Aorta (tissue), 5 donors: ENCODE results near the gene PRPF38B. TPM values are rescaled to one million over a fixed set of nuclear protein-coding genes. Genes with fewer than 3 reads are reported as not detected.
"Not testable (repeated sequence)": the region's sequence is repeated elsewhere in the genome, so short reads cannot be mapped to it uniquely, and the experiment has no call there.

Experiments
- ATAC-seq: fragments of 200-7000 bp; cut with Tn5 transposase; one replicate; pipeline ENCODE4 v1.9.1; 2022; ENCODE audit warnings: moderate library complexity; ENCODE audit not compliant: low FRiP score
- DNase-seq, 2 donors: peaks; one replicate each; pipeline ENCODE4 v3.0.0-alpha.2; 2020
- H3K27ac ChIP-seq, 2 donors: one replicate each; pipeline ENCODE4 v1.5.1; 2013; ENCODE audit warnings: low read length in 2 of 2, mild to moderate bottlenecking in 2 of 2, moderate library complexity in 2 of 2, control low read depth in 1 of 2, inconsistent platforms in 1 of 2, low read depth in 1 of 2
- H3K27me3 ChIP-seq, 2 donors: one replicate each; pipeline ENCODE4 v1.6.1; 2013; ENCODE audit warnings: control low read depth in 1 of 2, low read length in 1 of 2, mild to moderate bottlenecking in 1 of 2, moderate library complexity in 1 of 2; ENCODE audit not compliant: insufficient read depth in 2 of 2, control insufficient read depth in 1 of 2
- H3K36me3 ChIP-seq, 2 donors: one replicate each; pipeline ENCODE4 v1.6.1; 2013; ENCODE audit warnings: control low read depth in 1 of 2, low read length in 1 of 2, mild to moderate bottlenecking in 1 of 2; ENCODE audit not compliant: insufficient read depth in 2 of 2, control insufficient read depth in 1 of 2
- H3K4me1 ChIP-seq, 2 donors: one replicate each; pipeline ENCODE4 v1.6.1; 2013; ENCODE audit warnings: low read length in 2 of 2, control low read depth in 1 of 2, mild to moderate bottlenecking in 1 of 2, moderate library complexity in 1 of 2; ENCODE audit not compliant: insufficient read depth in 2 of 2, control insufficient read depth in 1 of 2
- H3K4me3 ChIP-seq, 2 donors: one replicate each; pipeline ENCODE4 v1.5.1; 2013; ENCODE audit warnings: low read length in 2 of 2, control low read depth in 1 of 2, mild to moderate bottlenecking in 1 of 2
- H3K9me3 ChIP-seq: one replicate; pipeline ENCODE4 v1.6.1; 2013; ENCODE audit warnings: mild to moderate bottlenecking, low read length; ENCODE audit not compliant: control insufficient read depth
- WGBS, 2 donors: extraction: QIAGEN DNeasy Blood & Tissue Kit; methylation state at CpG; one replicate each; pipeline ENCODE4 v1.1.7; 2013; 5-methylcytosine and 5-hydroxymethylcytosine counted together
- intact Hi-C, 2 donors: fragments of 100-400 bp; cut with DNase I; formaldehyde crosslinking; loops; one replicate each; pipeline versions ENCODE4 v1.14.2 to v1.15.0; 2022
- polyA plus RNA-seq, 2 donors: library from polyadenylated mRNA; stranded (reverse); fragments of 200-250 nt; gene quantifications; one replicate each; pipeline ENCODE4 v1.2.3, GENCODE V29; 2013
- total RNA-seq, 2 donors: library from RNA; stranded (reverse); fragmentation: NEBNext Ultra II Directional; extraction: Animal tissue kit (Norgen Biotek cat#: 25700); gene quantifications; one replicate each; pipeline ENCODE4 v1.2.1, GENCODE V29; 2021
- donor health status: healthy with polysubstance abuse.
- donor health status: Bipolar disorder and iron deficiency.
- donor health status: DM: no; HTN: no; CAD: no.
- donor health status: DM: no; HTN: no; CAD: no.
- donor health status: DM: yes; HTN: yes; CAD: no.

Gene PRPF38B
- total and polyA plus RNA-seq, 4 donors = 24.9 to 45.6 (median 42.5) TPM

DNA sequence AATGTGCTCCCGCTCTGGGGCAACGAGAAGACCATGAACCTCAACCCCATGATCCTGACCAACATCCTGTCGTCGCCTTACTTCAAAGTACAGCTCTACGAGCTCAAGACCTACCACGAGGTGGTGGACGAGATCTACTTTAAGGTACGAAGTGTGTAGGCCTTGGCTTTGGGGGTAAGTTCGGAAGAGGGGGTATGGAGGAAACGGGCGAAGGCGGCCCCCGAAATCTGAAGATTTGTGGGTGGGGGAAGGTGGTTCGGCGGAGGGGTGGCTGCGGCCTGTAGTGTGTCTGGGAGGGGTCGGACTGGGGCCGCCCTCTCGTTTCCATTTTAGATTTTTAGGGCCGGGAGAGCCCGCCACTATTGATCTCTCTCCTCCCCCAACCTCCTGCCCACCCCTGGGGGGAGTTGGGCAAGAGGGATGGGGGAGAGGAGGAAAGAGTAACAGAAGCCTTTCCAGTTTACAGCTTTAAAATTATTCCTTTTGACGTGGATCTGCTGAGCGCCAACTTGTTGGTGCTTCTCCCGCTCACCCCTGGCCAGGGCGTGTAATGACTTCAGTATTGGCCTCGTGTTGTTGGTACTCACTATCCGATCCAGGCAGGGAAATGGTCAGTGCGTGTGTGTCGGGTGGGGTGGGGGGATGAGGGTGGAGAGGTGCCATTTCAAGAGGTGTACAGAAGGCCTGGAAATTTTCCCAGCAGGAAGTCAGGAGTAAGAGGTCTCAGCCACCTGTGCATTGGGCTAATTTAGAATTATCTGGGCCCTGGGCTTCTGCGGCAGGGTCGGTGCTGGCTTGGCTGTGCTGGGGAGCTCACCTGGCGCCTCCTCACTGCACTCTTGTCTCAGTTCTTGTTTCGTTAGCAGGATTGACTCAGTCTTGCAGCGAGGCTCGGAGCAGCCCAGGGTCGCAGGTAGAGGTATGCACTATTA is 880 bp downstream of the PRPF38B start:
- Histone ChIP-seq H3K36me3 (no peaks in the 10 kb centered on the region), H3K27me3 (no peaks in the 10 kb centered on the region), H3K4me3 (peak overlapping the region; percentile 76 to 91), H3K27ac (peak overlapping the region; percentile 36 to 98), H3K4me1 (no peaks in the 10 kb centered on the region), H3K9me3 (no peaks in the 10 kb centered on the region)
- 1% methylated on average over 36 of the region's 36 CpGs for whole genome bisulfite sequencing, 2 donors
- DNase-seq (peak; percentile 69 to 74), ATAC-seq (peak; percentile 66)
- intact Hi-C loops = loop anchor here (2.0 kb wide), 1 partner anchor 54 kb away; the partner anchor contains the start of gene STXBP3 (in 2 of the 2)

DNA sequence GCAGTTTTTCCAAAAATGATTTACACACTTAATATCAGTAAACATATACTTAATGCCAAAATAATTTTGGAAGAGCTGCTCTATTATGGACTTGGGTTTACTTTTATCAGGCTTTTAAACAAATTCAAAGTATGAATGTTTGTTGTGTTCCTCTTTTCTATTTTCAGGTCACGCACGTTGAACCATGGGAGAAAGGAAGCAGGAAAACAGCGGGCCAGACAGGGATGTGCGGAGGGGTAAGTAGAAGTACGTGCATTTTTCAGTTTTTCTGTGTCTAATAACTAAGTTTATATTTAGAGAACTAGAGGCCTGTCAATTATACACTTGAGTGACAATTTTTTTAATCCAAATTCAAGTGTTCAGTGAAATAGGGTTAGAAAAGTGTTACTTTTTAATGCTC is 3.4 kb downstream of the PRPF38B start:
- ATAC-seq (no peak), DNase-seq (no peak)
- Histone ChIP-seq H3K27me3 (no peaks in the 10 kb centered on the region), H3K4me1 (no peaks in the 10 kb centered on the region), H3K4me3 (no peak overlapping the region), H3K36me3 (peaks cover 0 to 2% of the 10 kb centered on the region in 2 donors), H3K9me3 (no peaks in the 10 kb centered on the region), H3K27ac (no peak overlapping the region)
- 69 to 71% methylated on average over 5 of the region's 5 CpGs for WGBS, 2 donors
- intact Hi-C loops = no loop called here

DNA sequence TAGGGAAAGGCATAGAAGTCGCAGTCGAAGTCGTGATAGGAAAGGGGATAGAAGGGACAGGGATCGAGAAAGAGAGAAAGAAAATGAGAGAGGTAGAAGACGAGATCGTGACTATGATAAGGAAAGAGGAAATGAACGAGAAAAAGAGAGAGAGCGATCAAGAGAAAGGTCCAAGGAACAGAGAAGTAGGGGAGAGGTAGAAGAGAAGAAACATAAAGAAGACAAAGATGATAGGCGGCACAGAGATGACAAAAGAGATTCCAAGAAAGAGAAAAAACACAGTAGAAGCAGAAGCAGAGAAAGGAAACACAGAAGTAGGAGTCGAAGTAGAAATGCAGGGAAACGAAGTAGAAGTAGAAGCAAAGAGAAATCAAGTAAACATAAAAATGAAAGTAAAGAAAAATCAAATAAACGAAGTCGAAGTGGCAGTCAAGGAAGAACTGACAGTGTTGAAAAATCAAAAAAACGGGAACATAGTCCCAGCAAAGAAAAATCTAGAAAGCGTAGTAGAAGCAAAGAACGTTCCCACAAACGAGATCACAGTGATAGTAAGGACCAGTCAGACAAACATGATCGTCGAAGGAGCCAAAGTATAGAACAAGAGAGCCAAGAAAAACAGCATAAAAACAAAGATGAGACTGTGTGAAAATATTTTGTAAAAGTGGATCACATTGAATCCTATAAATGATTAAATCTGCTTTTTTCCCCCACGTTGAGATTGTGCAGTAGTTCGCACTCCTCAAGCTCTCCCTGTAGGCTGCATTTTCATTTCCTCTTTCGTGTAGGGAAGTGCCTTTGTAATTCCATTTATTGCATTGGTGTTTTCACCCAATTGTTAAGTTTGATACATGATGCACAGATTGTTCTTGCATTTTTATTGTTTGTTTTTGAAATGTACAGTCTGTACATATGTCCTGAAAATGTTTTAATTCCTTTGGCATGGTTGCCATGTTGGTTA is 7.5 kb downstream of the PRPF38B start:
- DNase-seq = no peak
- no peaks in the 10 kb centered on the region for H3K27me3 ChIP-seq
- no peaks in the 10 kb centered on the region for H3K9me3 ChIP-seq
- no peaks in the 10 kb centered on the region for H3K4me1 ChIP-seq
- H3K36me3 ChIP-seq = peaks cover 0 to 2% of the 10 kb centered on the region in 2 donors
- H3K27ac ChIP-seq = no peak overlapping the region
- H3K4me3 ChIP-seq = no peak overlapping the region
- intact Hi-C loops = no loop called here
- ATAC-seq = no peak
- 80 to 83% methylated on average over 22 of the region's 22 CpGs for WGBS, 2 donors

DNA sequence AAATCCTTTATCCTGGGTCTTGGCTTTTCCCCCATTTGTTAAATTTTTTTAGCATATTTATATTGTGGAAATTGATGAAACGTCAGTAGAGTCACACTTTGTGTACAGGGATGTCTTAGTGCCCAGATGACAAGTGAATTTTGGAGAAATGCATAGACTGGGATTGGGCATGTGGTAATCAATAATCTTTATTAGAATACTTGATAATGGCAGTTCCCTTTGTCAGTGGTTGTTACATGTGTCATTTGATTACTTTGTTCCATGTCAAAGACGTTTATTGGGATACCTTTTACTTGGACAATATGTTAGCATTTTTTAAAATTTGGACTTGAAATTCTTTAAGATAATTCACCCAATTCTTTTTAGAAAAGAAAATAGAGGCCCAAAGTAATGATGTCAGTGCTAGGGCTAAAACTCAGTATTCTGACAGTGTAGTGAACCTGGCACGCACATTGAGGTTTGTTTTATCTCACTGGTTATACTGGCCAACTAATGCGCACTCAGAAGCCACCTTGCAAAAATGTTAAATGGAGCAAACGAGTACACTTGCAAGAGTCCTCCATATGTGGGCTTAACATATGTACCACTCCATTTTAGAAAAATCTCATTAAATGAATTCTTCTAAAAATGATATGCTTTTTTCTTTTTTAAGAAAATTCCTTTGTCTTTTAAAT is 9.2 kb downstream of the PRPF38B start:
- whole genome bisulfite sequencing, 2 donors = 73 to 75% methylated on average over 5 of the region's 5 CpGs

DNA sequence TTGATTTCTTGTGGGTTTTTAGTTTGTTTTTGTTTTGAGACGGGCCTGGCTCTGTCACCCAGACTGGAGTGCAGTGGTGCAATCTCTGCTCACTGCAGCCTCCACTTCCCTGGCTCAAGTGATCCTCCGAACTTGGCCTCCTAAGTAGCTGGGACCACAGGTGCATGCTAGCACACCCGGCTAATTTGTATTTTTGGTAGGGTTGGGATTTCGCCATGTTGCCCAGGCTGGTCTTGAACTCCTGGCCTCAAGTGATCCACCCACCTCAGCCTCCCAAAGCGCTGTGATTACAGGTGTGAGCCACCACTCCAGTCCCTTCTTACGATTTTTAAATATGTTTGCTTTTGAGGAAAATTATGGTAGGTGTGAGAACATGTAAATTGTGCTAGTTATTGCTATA is 10.0 kb downstream of the PRPF38B start:
- WGBS, 2 donors = 94 to 95% methylated on average over 6 of the region's 6 CpGs
- ATAC-seq, H3K27ac ChIP-seq, H3K9me3 ChIP-seq, H3K36me3 ChIP-seq, H3K4me1 ChIP-seq, intact Hi-C loops, DNase-seq, H3K27me3 ChIP-seq, H3K4me3 ChIP-seq: not testable (repeated sequence)

More for the DNA sequence above, 9.2 kb downstream of the PRPF38B start:
- DNase-seq (no peak), ATAC-seq (no peak)
- H3K36me3 ChIP-seq = peaks cover 0 to 2% of the 10 kb centered on the region in 2 donors
- intact Hi-C loops = no loop called here
- H3K27ac ChIP-seq = no peak overlapping the region
- no peaks in the 10 kb centered on the region for H3K9me3 ChIP-seq
- H3K4me1 ChIP-seq = no peaks in the 10 kb centered on the region
- no peak overlapping the region for H3K4me3 ChIP-seq
- H3K27me3 ChIP-seq = no peaks in the 10 kb centered on the region

DNA sequence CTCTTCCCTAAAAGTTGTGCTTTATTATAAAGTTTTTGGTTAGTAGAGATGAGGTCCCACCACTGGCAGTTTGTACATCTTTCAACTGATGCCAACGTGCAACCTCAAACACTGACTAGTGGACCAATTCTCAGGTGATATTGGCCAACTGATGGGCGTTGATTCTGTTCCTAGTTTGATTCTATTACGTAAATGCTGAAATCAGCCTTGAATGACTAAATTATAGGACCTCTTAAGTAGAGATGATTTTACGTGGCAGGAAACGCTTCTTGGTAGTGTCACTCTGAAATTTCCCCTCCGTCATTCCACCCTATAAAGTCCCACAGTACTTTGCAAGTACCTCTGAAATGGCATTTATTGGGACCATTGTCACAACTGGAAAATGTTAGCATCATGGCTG is 11.8 kb downstream of the PRPF38B start:
- no peak overlapping the region for H3K4me3 ChIP-seq
- intact Hi-C loops = loop anchor here in 1 of 2 donors (2.0 kb wide), 1 partner anchor 37 kb away; no protein-coding TSS in a partner anchor
- no peaks in the 10 kb centered on the region for H3K4me1 ChIP-seq
- DNase-seq = no peak
- H3K9me3 ChIP-seq = no peaks in the 10 kb centered on the region
- WGBS, 2 donors = 74 to 82% methylated on average over 6 of the region's 6 CpGs
- ATAC-seq = no peak
- no peak overlapping the region for H3K27ac ChIP-seq
- no peaks in the 10 kb centered on the region for H3K27me3 ChIP-seq
- H3K36me3 ChIP-seq = peaks cover 0 to 2% of the 10 kb centered on the region in 2 donors

DNA sequence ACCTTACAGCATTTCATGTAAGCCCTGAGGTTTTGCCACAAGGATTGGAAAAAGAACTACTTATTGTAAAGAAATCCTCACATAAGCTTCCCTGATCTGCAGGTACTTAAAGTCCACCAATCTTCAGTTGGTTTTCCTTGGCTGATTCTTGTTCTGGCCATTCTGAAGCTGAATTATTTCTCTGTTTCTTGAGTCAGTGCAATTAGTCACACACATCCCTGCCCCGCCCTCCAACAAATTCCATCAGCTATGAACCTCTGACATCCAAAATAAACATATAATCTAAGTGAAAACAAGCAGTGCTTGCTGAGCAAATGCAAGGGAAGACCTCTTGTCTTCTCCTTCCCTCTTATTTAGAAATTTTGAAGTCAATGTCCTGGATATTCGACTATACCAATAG is 12.4 kb downstream of the PRPF38B start:
- Histone ChIP-seq H3K27me3 (no peaks in the 10 kb centered on the region), H3K9me3 (no peaks in the 10 kb centered on the region), H3K36me3 (no peaks in the 10 kb centered on the region), H3K4me1 (no peaks in the 10 kb centered on the region), H3K27ac (no peak overlapping the region), H3K4me3 (peak overlapping the region in 1 of 2 donors; percentile 22)
- 4 to 18% methylated on average over 2 of the region's 2 CpGs for WGBS, 2 donors
- ATAC-seq = no peak
- DNase-seq = no peak
- intact Hi-C loops = loop anchor here in 1 of 2 donors (2.0 kb wide), 1 partner anchor 36 kb away; no protein-coding TSS in a partner anchor

DNA sequence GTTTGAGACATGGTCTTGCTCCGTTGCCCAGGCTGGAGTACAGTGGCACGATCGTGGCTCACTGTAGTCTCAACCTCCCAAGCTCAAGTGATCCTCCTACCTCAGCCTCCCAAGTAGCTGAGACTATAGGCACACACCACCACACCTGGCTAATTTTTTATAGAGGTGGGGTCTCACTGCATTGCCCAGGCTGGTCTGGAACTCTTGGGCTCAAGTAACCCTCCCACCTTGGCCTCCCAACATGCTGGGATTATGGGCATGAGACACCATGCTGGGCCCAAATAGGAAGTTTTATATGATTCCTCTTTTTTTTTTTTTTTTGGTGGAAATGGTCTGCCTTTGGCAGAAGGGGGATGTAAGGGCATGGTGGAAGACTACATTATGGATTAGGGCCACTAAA is 14.5 kb downstream of the PRPF38B start:
- Histone ChIP-seq H3K27me3 (no peaks in the 10 kb centered on the region), H3K4me3 (no peak overlapping the region), H3K27ac (no peak overlapping the region), H3K36me3 (no peaks in the 10 kb centered on the region), H3K9me3 (no peaks in the 10 kb centered on the region), H3K4me1 (no peaks in the 10 kb centered on the region)
- ATAC-seq (no peak), DNase-seq (no peak)
- 94 to 97% methylated on average over 3 of the region's 3 CpGs for WGBS, 2 donors
- intact Hi-C loops = no loop called here
